Heart left ventricle (tissue), 13 donors: ENCODE measurements around the gene CCDC47.

ENCODE experiments used
- POLR2A ChIP-seq, 2 donors: fragments of 450-650 bp; IDR thresholded peaks; one replicate each; pipeline ENCODE4 v1.6.1; 2017; ENCODE audit warnings: antibody characterized with exemption in 2 of 2, mild to moderate bottlenecking in 2 of 2, moderate library complexity in 2 of 2
- TF ChIP-seq, protein P1 (sequence below), 12 donors: fragments of 200-600 bp; sonication (generic) in 4 of 12; IDR thresholded peaks; one replicate each; pipeline versions ENCODE4 v1.5.0 to v1.8.0; 2018 to 2022; ENCODE audit warnings: antibody characterized with exemption in 12 of 12, mild to moderate bottlenecking in 5 of 12
- donor health status: ischemic (EF 13 %, LVEDD 7.1; RV severe dilation, severe dysfunction).
- donor health status: DM: no; HTN: yes; CAD: no.
- donor health status: DM: no; HTN: no; CAD: no.
- donor health status: ischemic (EF 25% LVEDD 6.9; RV normal size, moderate dysfunction).
- donor health status: ischemic (EF 25% LVEDD 5.7; RV mildly dilated, moderate dysfunction).
- donor health status: ischemic (EF 35%, LVEDD 5.7; RV mildly dilated, moderate dysfunction).
- donor health status: nonischemic (EF 11% LVEDD 7.7; RV severe dilation, severe dysfunction).
- donor health status: DM: yes; HTN: yes; CAD: no.
- donor health status: PGD.
- donor health status: ischemic (EF 29% LVEDD 5.4; RV normal size, mild dysfunction).
- donor health status: nonischemic (EF 23%, LVEDD 6.1; RV moderate dilation, normal function).

DNA sequence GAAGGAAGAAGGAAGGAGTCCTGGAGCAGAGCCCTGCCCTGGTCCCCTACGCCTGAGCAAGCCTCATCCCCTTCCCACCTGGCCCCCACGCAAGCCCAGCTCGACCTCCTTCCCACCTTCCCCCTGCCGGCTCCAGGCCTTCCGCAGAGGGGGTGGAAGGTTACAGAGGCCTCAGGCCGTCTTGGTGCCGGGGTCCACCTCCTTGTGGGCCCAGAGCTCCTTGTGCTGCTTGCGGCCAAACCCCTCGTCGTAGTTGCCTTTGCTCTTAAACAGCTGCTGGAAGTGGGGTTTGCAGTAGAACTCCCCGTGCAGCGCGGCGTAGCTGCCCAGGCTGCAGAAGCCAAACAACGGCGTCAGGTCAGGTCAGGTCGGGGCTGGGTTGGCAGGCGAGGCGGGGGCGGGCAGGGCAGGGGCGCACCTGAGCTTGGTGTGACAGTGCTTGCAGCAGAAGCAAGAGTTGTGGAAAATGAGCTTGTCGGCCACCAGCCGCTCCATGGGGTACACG lies 75.0 kb downstream of the CCDC47 start:
- TF ChIP-seq, protein P1, sequence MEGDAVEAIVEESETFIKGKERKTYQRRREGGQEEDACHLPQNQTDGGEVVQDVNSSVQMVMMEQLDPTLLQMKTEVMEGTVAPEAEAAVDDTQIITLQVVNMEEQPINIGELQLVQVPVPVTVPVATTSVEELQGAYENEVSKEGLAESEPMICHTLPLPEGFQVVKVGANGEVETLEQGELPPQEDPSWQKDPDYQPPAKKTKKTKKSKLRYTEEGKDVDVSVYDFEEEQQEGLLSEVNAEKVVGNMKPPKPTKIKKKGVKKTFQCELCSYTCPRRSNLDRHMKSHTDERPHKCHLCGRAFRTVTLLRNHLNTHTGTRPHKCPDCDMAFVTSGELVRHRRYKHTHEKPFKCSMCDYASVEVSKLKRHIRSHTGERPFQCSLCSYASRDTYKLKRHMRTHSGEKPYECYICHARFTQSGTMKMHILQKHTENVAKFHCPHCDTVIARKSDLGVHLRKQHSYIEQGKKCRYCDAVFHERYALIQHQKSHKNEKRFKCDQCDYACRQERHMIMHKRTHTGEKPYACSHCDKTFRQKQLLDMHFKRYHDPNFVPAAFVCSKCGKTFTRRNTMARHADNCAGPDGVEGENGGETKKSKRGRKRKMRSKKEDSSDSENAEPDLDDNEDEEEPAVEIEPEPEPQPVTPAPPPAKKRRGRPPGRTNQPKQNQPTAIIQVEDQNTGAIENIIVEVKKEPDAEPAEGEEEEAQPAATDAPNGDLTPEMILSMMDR (IDR thresholded peaks at IDR 0.05): no peak
- TF ChIP-seq POLR2A (IDR thresholded peaks at IDR 0.05): no peak
